NCI-H82 treated with DMSO at 0.1 percent for 48 hours (cell line): ENCODE data around the gene IRGC.
A peak's percentile ranks its signal among the peaks of the same experiment; 100 is the strongest.
"Not testable (repeated sequence)": the region's sequence is repeated elsewhere in the genome, so short reads cannot be mapped to it uniquely, and the experiment has no call there.

Source experiments
- DNase-seq: peaks from one replicate; lab custom pipeline; 2025; ENCODE audit not compliant: unreplicated experiment; lab: John Stamatoyannopoulos, UW

The IRGC gene, protein sequence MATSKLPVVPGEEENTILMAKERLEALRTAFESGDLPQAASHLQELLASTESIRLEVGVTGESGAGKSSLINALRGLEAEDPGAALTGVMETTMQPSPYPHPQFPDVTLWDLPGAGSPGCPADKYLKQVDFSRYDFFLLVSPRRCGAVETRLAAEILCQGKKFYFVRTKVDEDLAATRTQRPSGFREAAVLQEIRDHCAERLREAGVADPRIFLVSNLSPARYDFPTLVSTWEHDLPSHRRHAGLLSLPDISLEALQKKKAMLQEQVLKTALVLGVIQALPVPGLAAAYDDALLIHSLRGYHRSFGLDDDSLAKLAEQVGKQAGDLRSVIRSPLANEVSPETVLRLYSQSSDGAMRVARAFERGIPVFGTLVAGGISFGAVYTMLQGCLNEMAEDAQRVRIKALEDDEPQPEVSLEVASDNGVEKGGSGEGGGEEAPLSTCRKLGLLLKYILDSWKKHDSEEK

DNA sequence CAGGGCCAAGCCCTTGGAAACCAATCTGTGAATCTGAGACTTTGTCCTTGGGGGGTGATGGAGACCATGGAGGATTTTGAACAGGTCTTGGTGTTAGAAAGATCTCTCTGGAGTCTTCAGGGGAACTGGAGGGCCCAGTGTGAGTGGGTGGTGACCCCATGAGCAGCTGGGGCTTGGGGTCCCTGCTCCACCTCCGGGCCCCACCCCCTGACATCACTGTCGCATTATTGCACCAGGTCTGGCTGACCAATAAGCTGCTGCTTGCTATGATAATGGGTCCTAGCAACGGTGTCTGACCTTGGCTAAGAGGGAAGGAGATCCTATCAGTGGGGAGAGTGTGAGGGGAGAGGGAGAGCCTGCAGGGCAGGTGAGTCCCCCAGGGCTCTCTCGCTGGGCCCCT, at the start of gene IRGC:
TSS of gene IRGC (plus strand) at position 301 of the 400 bp plus-strand sequence. CDS start 2,483 bp downstream, outside the sequence.
- no peak for DNase-seq

DNA sequence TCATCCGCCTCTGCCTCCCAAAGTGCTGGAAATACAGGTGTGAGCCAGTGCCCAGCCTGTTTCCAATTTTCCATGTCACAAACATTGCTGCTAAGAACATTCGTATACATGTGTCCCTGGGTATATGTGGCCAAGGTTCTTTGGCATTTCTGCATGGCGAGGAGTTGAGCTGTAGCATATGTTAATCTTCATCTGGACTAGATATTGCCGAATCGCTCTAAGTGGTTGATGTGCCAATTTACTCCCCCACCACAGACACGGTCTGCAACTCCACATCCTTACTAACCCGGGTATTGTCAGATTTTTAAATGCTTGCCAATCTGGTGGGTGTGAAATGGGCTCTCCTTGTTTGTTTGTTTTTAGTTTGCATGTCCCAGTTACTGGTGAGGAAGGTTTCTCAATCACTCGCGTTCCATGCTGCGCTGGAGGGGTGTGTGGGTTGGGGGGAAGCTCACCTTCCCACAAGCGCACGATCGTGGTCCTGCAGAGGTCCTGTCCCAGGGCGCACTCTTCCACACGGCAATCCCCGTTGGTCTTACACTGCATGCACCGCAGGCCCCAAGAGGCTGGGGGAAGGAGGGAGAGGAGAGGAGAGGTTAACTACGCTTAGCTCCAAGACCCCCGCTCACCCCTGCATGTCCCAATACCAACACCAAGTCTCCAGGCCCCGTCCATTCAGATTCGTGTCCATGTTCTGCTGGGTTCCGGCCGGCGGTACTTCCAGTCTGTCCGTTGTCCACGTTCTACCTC, 48.6 kb upstream of the IRGC start:
- no peak for DNase-seq

DNA sequence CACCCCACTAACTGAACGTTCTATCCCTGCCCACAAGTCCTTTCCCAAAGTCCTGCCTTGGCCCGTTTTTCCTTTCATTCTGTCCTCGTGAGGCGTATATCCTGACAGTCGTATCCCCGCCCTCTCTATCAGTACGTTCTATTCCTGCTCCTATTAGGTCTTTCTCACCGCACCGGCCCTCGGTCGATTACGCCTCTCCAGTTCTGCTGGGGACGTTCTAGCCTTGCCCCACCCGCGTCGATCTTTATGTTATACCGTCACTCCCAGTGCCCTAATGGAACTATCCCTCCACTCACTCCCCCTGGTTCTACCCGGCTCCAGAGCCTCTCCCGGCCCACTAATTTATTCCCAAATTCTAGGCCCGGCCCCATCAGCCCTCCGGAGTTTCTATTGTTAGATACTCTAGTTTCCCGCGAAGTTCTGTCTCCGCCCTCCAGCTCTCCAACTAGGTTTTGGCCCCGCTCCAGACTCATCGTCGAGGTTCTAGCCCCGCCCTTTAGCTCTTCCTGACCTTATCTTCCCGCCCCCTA, 47.9 kb upstream of the IRGC start:
- DNase-seq = peak; percentile 69

DNA sequence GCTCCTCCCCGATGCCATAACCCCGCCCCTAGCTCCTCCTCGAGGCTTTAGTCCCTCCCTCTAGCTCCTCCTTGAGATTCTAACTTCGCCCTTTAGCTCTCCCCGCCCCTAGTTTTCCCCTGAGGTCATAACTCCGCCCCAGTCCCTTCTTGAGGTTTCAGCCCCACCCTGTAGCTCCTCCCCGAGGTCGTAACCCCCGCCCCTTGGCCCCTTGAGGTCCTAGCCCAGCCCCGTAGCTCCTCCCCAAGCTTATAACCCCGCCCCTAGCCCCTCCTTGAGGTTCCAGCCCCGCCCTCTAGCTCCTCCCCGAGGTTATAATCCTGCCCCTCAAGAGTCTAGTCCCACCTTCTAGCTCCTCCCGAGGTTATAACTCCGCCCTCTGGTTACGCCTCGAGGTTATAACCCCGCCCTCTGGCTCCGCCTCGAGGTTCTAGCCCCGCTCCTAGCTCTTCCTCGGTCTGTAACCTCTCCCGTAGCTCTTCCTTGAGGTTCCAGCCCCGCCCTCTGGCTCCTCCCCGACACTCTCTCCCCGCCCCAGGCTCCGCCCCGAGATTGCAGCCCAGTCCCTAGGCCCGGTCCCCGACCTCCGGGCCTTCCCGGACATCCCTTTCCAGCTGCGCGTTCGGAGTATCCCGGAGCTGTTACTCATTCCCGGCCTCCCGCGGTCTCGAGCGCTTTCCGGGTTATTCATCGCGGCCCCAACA, 47.3 kb upstream of the IRGC start:
- DNase-seq = peak; percentile 98

DNA sequence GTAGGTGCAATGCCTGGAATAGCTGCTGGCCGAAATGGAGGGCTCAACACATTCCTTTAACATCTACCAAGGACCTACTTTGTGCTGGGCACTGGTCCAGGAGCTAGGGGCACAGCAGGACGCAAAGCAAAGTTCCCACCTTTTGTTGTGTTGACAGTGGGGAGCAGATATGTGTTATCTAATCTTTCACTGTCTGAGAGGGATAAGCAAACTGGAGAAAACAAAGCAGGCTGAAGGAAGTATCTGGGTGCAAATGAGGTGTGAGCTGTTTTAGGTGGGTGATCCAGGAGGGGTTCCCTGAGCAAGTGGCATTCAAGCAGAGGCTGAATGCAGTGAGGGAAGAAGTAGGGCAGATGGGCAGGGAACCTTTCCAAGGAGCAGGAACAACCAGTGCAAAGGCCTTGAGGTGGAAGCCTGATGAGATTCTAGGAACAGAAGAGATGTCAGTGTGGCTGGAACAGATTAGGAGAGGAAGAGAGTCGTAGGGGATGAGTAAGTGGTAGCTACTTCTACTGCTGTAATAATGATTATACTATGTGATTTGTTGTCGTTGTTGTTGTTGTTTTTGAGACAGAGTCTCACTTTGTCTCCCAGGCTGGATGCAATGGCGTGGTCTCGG, 43.7 kb upstream of the IRGC start:
- no peak for DNase-seq

DNA sequence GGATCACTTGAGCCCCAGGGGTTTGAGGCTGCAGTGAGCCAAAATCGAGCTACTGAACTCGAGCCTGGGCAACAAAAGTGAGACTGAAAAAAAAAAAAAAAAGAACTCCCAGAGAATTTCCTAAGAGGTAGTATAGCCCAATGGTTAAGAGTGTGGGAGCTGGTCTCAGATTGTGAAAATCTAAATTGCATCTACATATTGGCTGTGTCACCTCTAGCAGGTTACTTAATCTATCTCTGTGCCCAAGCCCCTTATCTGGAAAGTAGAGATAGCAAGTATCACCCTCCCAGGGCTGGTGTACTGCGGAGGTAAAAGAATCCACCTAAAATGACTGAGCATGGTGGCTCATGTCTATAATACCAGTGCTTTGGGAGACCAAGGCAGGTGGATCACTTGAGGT, 42.2 kb upstream of the IRGC start:
- no peak for DNase-seq

DNA sequence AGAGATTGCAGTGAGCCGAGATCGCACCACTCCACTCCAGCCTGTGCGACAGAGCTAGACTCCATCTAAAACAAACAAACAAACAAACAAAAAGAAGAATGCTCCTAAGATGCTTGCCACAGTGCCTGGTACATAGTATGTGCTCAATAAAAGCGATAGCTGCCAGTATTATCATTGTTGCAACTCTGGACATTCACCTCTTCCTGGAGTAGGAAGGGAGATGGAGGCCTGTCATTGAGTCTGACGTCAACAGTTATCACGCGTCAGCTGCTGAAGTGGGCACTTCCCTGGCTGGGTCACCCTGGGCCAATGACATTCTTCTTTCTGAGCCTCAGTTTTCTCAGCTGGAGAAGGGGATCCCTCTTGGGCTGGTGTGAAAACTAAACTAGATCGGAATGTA, 41.7 kb upstream of the IRGC start:
- DNase-seq = no peak

DNA sequence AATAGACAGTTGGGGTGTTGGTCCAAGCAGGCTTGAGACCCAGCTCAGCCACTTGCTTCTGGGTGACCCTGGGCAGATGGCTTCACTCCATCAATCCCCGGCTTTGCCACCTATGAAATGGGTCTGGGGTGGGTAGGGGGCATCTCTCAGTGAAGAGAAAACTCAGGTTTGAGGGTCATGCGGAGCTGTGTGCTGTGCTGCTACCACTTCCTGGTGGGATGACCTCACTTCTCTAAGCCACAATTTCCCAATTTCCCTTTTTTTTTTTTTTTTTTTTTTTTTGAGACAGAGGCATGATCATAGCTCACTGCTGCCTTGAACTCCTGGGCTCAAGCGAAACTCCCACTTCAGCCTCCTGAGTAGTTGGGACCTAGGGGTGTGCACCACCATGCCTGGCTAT, 41.3 kb upstream of the IRGC start:
- no peak for DNase-seq

DNA sequence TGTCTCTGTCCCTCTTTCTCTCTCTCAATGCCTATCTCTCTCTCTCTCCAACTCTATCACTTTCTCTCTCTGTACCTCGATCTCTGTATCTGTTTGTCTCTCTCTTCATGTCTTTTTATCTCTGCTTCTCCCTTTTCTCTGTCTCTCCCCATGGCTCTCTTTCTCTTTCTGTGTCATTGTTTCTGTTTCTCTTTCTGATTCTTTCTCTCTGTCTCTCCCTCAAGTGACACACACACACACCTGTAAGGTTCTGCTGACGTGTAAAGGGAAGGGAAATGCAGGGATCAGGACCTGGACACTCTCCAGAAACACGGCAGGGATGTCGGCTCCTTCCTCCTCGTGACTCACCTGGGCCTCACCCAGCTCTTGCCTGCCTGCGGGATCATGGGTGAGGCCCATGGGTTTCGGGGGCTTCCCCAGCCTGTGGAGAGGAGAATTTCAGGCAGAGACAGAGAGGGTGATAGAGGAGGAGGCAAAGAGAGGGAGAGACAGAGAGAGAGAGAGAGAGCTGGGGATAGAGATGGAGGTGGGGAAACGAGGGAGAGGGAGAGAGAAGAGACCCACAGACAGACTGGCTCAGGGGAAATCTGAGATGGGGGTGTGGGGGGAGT, 40.5 kb upstream of the IRGC start:
- no peak for DNase-seq

DNA sequence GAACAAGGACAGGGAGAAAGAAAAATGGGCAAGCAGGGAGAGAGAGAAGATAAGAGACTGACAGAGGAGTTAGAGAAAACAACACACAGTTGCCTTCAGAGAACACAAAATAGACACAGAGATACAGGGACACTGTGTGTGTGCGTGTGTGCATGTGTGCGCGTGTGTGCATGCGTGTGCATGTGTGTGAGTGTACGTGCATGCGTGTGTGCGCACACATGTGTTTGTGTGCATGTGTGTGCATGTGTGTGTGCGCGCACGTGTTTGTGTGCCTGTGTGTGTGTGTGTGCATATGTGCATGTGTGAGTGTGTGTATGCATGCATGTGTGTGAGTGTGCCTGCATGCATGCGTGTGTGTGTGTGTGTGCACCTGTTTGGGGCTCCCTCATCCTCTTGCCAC, 40.0 kb upstream of the IRGC start:
- DNase-seq = no peak

DNA sequence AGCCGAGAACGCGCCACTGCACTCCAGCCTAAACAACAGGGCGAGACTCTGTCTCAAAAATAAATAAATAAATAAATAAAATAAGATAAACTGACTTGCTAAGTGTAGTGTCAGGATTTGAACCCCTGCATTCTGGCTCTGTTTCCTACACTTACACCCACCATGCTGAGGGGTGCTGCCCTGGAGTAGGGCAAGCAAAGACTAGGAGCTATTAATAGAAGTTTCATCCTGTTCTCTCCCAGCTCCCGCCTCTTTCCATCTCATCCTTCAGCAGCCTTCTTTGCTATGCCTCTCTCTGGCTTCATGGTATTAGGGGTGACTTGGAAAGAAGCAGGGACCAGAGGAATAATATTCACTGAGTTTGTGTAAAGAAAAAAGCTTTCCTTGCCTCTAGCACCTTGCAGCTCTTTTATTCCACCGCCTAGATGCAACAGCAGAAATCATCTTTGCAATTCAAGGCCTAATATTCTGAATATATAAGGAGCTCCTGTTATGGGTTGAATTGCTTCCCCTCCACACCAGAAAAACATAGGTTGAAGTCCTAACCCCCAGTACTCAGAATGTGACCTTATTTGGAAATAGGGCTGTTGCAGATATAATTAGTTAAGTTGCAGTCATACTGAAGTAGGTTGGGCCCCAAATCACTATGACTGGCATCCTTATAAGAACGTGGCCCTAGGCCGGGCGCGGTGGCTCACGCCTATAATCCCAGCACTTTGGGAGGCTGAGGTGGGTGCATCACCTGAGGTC, 37.2 kb upstream of the IRGC start:
- no peak for DNase-seq

DNA sequence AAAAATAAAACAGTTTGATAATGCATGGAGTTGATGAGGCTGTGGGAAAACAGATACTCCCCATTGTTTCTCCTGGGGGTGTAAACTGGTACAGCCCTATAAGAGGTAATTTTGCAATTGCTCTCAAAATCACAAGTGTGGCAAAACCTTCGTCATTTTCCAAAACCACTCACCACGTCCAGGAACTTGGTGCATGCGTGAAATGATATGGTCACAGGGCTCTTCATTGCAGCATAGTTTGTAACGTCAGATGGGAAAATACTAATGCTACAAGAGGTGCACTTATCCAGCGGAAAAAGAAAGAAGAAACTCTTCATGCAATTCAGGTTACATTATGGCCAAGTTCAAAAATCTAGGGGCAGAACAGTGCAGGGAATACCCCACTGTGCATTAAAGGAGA, 34.1 kb upstream of the IRGC start:
- DNase-seq = no peak

DNA sequence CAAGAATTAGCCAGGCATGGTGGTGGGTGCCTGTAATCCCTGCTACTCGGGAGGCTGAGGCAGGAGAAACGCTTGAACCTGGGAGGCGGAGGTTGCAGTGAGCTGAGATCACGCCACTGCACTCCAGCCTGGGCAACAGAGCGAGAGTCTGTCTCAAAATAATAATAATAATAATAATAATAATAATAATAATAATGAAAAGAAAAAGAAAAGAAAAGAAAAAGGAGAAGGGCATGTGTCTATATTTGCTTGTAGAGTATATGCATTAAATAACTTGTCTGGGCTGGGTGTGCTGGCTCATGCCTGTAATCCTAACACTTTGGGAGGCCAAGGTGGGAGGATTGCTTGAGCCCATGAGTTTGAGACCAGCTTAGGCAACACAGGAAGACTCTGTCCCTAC, 33.6 kb upstream of the IRGC start:
- DNase-seq = not testable (repeated sequence)

DNA sequence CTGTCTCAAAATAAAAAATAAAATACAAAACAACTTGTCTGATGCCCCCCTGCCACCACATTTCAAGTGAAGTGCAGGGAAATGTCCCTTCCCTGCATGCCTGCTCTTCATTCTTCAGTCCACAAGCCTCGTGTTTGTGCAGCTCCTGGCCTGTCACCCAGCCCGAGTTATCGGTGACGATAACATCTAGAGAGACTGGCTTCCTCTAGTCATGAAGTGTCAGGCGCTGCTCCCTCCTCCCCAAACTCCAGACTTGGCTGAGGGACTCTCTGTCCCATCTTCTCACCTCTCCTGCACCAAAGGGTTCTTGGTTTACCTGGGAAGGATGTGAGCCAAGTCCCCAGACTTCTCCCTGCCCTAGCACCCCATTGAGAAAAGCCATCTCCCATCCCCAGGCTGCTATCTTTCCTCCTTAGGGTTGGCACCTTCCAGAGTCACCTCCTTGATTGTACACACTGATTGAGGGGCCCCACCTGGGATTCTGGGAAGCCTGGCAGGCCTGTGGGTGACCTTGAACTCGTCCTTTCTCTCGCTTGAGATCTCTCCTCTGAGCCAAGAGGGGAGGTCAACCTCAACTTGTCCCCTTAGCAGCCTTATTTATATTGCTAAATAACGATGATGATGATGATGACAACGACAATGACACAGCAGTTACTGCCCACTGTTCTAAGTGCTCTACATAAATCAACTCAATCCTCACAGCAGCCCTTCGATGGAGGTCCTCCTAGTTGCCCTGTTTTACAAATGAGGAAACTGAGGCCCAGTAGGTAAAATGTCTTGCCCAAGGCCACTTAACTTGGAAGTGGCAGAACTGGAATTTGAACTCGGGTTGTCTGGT, 32.8 kb upstream of the IRGC start:
- DNase-seq = no peak

DNA sequence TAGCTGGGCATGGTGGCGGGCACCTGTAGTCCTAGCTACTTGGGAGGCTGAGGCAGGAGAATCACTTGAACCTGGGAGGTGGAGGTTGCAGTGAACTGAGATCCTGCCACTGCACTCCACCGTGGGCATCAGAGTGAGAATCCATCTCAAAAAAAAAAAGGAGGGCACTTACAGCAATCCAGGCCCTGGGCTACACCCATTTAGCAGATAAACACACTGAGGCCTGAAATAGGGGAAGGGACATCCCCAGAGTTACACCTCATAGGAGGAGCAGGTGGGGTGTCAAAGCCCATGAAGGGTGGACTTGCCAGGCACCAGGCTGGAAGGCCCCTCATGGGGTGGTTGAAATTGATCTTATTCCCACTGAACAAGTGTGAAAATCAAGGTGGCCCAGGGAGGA, 32.0 kb upstream of the IRGC start:
- no peak for DNase-seq

DNA sequence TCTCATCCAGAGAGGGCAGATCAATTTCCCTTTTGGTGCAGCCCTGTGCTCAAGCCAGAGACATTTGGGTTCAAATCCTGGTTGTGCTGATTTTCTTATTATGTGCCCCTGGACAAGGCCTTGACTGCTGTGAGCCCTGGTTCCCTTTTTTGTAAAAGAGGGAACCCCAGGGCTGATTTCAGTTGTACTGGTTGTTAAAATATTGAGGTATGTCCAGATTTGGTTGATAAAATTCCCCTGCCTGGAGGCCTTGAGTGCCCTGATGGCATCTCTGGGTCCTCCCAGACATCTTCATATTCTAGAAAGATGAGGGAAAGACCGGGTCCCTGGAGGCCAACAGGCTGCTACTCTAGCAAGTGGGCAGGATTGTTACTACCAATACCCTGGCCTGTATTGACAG, 31.6 kb upstream of the IRGC start:
- no peak for DNase-seq

DNA sequence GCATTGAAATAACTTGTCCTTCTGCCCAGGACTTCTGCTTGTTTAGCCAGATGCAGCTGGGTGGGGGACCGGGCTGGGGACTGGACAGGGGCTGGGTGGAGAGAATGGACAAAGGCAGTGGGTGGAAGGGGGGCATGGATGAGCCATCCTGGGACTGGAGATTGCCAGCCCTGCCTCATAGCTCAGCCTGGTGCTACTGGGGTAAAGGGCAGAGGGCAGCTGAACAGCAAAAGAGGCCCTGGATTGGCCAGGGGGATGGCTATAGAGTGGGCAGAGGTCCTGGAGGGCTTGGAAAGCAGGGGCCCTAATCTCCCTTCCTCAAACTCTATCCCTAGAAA, 28.2 kb upstream of the IRGC start:
- DNase-seq = no peak

DNA sequence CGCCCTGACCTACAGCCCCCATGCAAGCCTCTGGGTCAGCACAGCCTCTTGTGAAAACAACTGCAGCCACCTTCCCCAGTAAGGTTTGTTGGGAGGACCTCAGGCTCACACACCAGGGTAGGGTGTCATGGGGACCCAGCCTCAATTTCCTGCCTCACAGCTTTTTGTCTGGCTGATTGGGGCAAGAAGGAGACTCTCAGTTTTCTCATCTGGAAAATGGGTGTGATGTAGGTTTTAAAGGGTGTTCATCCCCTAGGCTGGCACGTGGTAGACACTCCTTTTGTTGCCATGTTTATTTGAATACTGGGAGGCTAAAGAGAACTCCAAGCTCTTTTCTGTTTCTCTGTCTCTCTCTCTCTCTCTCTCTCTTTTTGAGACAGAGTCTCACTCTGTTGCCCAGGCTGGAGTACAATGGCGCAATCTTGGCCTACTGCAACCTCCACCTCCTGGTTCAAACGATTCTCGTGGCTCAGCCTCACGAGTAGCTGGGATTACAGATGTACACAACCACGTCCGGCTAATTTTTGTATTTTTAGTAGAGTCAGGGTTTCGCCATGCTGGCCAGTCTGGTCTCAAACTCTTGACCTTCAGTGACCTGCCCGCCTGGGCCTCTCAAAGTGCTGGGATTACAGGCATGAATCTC, 27.7 kb upstream of the IRGC start:
- no peak for DNase-seq

DNA sequence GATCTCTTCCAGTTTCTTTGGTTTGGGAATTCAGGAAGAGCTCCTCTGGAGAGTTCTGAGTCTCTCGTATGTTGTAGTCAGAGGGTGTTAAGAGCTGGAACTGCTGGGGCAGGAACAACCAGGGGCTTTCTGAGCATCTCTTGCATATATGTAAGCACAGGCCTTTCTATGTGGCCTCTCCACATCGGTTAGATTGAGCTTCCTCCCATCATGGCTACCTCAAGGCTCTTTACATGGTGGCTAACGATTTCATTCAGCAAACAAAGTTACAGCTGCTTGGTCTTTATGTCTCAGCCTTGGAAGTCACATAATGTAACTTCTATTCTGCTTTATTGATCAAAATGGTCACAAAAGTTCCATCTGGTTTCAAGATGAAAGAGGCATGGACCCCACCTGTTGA, 25.4 kb upstream of the IRGC start:
- no peak for DNase-seq
